Measurements from ENCODE around the gene SCART1. TPM values are rescaled to one million over a fixed set of nuclear protein-coding genes. Genes with fewer than 3 reads are reported as not detected.
A peak's percentile ranks its signal among the peaks of the same experiment; 100 is the strongest.
"Not testable (repeated sequence)": the region's sequence is repeated elsewhere in the genome, so short reads cannot be mapped to it uniquely, and the experiment has no call there.

The SCART1 gene
- total RNA-seq, 1 donor from 2014 or later, result 1.3 TPM

- no peak for DNase-seq (ENCODE audit: low read depth)
- no peak for TF ChIP-seq CTCF (conservative IDR thresholded peaks at IDR 0.05; ENCODE audit: low read depth, low read length)
- no peak overlapping the region for H3K4me3 ChIP-seq (ENCODE audit: low read depth, low read length)
Observed at GRCh38 chr10:133489816-133490588, 36.3 kb downstream of the SCART1 start.

GRCh38 chr10:133493562-133493961, 39.8 kb downstream of the SCART1 start:
- not testable (repeated sequence) for DNase-seq (ENCODE audit: low read depth); H3K4me3 ChIP-seq (ENCODE audit: low read depth, low read length)

- H3K4me3 ChIP-seq (ENCODE audit: low read depth, low read length); DNase-seq (ENCODE audit: low read depth): not testable (repeated sequence)
- peak; percentile 35 for TF ChIP-seq CTCF (conservative IDR thresholded peaks at IDR 0.05; ENCODE audit: low read depth, low read length)
Observed at GRCh38 chr10:133497363-133497762, 43.6 kb downstream of the SCART1 start.

- H3K4me3 ChIP-seq (ENCODE audit: low read depth, low read length); DNase-seq (ENCODE audit: low read depth): not testable (repeated sequence)
Observed at GRCh38 chr10:133499176-133499575, 45.4 kb downstream of the SCART1 start.

GRCh38 chr10:133500897-133501296, 47.2 kb downstream of the SCART1 start:
- not testable (repeated sequence) for H3K4me3 ChIP-seq (ENCODE audit: low read depth, low read length); DNase-seq (ENCODE audit: low read depth)

- no peak for DNase-seq (ENCODE audit: low read depth)
- TF ChIP-seq CTCF (conservative IDR thresholded peaks at IDR 0.05; ENCODE audit: low read depth, low read length), result no peak
- H3K4me3 ChIP-seq (ENCODE audit: low read depth, low read length), result no peak overlapping the region
Observed at GRCh38 chr10:133509700-133510099, 56.0 kb downstream of the SCART1 start.

GRCh38 chr10:133511408-133511807, 57.7 kb downstream of the SCART1 start:
- DNase-seq (ENCODE audit: low read depth), result no peak
- TF ChIP-seq CTCF (conservative IDR thresholded peaks at IDR 0.05; ENCODE audit: low read depth, low read length), result no peak

GRCh38 chr10:133511907-133512528, 58.3 kb downstream of the SCART1 start:
- no peak for DNase-seq (ENCODE audit: low read depth)
- no peak for TF ChIP-seq CTCF (conservative IDR thresholded peaks at IDR 0.05; ENCODE audit: low read depth, low read length)
- H3K4me3 ChIP-seq (ENCODE audit: low read depth, low read length), result no peak overlapping the region

More at GRCh38 chr10:133511408-133511807, 57.7 kb downstream of the SCART1 start:
- H3K4me3 ChIP-seq (ENCODE audit: low read depth, low read length), result no peak overlapping the region
